IPS DF 4.7 (cell line): Measurements from ENCODE around the gene PER2.

ENCODE experiments used
- DNase-seq: peaks from one replicate; pipeline ENCODE4 v3.0.0-alpha.2; 2013; ENCODE audit warnings: low spot score; ENCODE audit errors: extremely low read depth

Gene PER2

GRCh38 chr2:238267341-238267710 lies 21.1 kb downstream of the PER2 start:
- DNase-seq = no peak

DNA sequence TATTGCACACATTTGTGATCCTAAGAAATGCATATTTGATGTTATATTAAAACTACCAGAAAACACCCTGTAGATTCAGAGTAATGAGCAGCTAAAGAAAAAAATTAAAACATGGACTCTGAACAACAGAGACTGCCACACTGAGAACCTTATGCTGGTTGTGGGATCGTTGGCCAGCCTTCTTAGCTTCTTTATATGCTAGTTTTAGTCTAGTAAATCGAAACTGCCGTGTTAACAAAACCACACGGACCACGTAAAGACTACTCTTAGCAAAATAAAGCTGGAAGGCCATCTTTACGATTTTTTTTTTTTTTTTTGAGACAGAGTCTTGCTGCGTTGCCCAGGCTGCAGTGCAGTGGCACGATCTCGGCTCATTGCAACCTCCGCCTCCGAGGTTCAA lies 22.8 kb downstream of the PER2 start:
- no peak for DNase-seq

DNA sequence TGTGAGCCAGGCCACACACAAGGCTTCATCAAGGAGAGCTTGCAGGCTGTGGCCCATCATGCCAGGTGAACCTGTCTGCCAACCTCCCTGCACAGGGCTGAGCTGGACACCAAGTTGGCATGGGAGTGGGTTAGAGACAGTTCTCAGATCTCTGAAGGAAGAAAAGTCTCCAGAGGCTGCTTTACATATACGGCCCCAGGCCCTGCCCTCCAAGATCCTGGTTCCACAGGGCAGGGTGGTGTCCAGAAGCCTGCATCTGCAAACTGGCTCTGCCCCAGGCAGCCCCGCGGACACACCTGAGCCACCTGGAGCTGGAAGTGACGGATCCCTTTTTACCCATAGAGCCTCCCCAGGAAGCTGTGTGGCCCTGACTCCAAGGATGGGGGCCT lies 24.3 kb downstream of the PER2 start:
- DNase-seq = no peak

DNA sequence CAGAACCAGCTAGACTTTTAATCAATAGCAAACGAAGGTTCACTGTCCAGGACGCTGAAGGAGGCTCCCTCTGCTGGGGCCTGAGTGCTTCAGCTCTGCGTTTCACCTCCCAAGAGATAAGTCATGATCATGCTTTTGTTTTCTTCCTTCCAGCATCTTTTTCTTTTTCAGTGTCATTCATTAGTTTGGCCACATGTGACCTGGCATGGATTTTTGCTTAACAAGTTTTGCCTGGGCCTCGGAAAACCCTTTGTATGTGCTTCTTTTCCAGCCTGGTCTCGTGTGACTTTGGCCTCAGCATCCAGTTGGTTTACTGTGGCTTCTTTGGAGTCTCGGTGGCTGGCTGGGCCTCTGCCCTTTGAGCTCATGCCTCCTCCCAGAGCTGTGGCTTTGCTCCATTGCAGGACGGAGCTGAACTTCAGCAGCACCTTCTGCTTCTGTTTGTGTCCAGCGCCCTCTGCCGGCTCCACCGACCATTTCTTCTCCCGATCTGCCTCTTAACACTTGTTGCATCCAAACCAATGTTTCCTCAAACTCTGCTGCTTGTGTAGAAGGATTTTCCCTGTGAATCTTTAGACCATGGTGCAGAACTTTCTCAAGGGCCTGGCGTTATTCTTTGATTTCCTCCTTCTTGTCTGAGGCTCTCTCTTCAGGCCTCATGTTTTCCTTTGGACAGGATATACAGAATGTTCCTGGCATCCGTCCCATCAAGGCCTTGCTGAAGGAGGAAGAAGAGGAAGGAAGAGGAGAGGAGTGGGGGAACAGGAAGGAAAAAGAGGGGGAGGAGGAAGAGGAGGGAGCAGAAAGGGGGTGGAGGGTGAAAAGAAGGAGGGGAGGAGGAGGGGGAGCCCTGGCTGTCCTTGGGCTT lies 25.0 kb downstream of the PER2 start:
- DNase-seq = no peak

- DNase-seq = no peak
Measured at GRCh38 chr2:238262496-238263122, 25.8 kb downstream of the PER2 start.

DNA sequence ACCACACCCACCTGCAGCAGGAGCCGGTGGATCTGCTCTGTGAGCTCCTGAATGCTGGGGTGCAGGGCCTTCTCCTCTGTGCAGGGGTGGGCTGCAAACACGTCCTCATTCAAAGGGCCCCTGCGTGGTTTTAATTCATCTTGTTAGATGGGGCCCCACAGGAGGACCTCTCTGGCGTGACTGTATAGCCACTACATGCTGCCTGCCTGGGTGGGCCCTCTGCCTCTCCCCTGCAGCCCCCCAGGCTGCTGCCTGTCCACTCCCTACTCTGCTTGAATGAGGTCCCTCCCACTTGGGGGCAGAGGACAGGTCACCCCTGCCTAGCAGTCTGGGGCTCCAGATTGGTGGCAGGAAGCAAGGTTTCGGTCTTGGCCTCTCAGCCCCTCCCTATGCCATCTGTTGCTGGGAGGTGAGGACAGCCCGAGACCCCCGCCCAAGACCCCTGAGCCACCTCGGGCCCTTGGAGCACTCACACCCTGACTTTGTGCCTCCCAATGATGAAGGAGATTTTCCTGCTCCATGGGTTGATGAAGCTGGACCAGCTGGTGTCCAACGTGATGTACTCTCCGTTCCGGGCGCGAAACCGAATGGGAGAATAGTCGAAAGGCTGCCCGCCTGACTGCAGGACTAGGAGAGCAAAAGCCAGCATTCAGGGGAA lies 26.6 kb downstream of the PER2 start:
- DNase-seq = no peak

DNA sequence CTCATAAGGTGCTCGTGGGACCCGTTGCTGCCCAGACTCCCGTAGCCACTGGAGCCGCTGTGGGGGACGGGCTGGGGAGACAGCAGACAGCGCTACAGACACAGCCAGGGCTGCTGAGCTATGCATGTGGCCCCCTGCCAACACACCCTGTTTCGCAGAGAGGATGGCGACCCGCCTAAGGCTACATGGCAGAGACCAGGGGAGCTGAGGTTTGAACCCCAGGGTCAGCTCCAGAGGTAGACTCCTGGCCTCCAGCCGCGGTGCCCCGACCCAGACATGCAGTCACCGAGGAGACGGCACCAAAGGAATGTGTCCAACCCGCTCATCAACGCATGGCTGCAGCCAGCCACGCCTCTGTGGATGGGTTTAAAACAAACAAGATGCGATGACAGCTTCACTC lies 27.5 kb downstream of the PER2 start:
- DNase-seq = no peak

GRCh38 chr2:238259061-238260020 lies 29.1 kb downstream of the PER2 start:
- DNase-seq = no peak

GRCh38 chr2:238257786-238258700 lies 30.4 kb downstream of the PER2 start:
- no peak for DNase-seq

GRCh38 chr2:238256594-238257104 lies 31.8 kb downstream of the PER2 start:
- DNase-seq = no peak

- no peak for DNase-seq
Measured at GRCh38 chr2:238256111-238256510, 32.3 kb downstream of the PER2 start.

- DNase-seq = no peak
Measured at GRCh38 chr2:238255636-238256035, 32.8 kb downstream of the PER2 start.

GRCh38 chr2:238255151-238255551 lies 33.3 kb downstream of the PER2 start:
- no peak for DNase-seq

- no peak for DNase-seq
Measured at GRCh38 chr2:238254095-238254723, 34.2 kb downstream of the PER2 start.

DNA sequence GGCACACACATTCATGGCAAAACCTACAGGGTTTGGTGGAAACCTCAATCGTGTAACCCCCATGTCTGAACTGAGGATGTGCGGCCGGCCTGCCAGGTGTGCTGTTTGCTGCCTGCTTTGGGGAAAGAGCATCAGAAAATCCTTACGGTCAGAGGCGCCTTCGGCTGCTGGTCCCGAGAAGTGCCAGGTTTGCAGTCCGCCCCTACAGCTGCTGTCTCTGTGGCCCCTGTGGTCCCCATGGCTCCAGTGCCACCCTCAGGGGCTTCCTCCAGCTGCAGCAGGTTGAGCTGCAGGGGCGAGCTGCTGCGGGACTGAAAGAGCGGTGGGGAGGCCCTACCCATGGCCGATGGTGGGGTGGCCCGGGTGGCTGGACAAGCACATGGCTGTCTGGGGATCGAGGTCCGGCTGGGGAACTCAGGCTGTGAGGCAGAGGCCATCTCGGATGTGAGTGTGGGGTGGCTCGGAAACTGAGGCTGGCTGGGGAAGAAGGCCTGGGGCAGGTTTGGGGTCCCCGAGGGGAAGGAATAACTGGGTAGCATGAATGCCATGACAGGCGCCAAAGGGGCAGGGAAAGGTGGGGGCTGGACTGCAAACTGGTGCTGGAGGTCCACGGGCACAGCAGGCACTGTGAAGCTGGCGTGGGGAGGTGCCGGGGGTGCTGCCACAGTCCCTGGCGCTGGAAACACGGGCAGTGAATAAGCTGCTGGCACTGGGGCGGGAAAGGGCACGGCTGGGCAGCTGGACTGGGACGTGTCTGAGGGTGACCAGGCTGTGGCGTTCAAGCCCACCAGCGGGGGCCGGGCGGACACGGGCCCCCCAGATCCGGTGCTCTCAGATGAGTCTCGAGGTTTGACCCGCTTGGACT lies 35.4 kb downstream of the PER2 start:
- no peak for DNase-seq

DNA sequence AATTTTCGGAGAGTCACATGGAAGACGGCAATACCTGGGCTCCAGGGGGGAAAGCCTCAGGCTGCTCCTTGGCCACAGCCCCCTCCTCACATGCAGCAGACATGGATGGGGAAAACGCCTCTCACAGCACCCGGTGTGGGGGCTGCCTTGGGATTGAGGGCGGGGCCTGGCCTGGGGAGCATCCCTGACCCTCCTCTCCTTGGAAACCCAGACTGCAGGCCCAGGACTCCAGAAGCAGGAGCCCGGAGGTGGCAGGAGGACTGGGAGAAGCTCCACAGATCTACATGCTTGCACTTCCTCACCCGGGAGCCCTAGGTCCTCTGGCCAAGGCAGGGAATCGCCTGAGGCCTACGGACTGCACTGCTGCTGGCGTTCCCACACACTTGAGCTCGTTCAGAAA lies 36.4 kb downstream of the PER2 start:
- DNase-seq = no peak

DNA sequence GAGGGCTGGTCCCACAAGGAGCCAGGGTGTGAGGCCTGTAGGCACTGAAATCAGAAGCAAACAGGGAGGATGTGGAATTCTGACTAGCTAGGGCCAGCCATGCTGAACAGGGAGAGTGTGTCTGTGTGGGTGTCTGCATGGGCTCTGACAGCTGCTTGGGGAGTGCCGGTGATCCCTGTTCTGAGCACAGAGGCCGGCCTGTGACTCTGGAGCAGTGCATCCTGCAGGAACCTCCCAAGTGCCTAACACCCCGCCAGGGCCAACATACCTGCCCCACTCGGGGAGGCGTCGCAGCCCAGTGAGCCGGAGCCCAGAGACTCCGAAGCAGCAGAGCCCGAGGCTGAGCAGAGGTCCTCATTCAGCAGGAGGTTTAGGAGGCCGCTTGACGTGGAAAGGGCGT lies 37.1 kb downstream of the PER2 start:
- no peak for DNase-seq

- DNase-seq = no peak
Measured at GRCh38 chr2:238250896-238251295, 37.5 kb downstream of the PER2 start.
